ENCODE data around the gene RNH1.
"Not testable (repeated sequence)": the region's sequence is repeated elsewhere in the genome, so short reads cannot be mapped to it uniquely, and the experiment has no call there.

Gene RNH1

GRCh38 chr11:516918-517685 lies 10.1 kb upstream of the RNH1 start:
- DNase-seq = not testable (repeated sequence)

- DNase-seq = no peak
Measured at GRCh38 chr11:516400-516799, 9.4 kb upstream of the RNH1 start.

- no peak for DNase-seq
Measured at GRCh38 chr11:515131-515530, 8.1 kb upstream of the RNH1 start.

- DNase-seq = no peak
Measured at GRCh38 chr11:514606-515005, 7.6 kb upstream of the RNH1 start.

- no peak for DNase-seq
Measured at GRCh38 chr11:512761-513595, 5.9 kb upstream of the RNH1 start.

GRCh38 chr11:508956-509355 lies 1.9 kb upstream of the RNH1 start:
- DNase-seq = no peak

GRCh38 chr11:507727-508515 lies 879 bp upstream of the RNH1 start:
- DNase-seq = no peak

GRCh38 chr11:506238-506994 lies 626 bp downstream of the RNH1 start:
- DNase-seq = peak; percentile 95

- DNase-seq = no peak
Measured at GRCh38 chr11:504994-505344, 2.1 kb downstream of the RNH1 start.

- no peak for DNase-seq
Measured at GRCh38 chr11:504053-504993, 2.7 kb downstream of the RNH1 start.

- no peak for DNase-seq
Measured at GRCh38 chr11:503179-503981, 3.7 kb downstream of the RNH1 start.

- DNase-seq = no peak
Measured at GRCh38 chr11:502288-503178, 4.5 kb downstream of the RNH1 start.

GRCh38 chr11:501683-502287 lies 5.3 kb downstream of the RNH1 start:
- DNase-seq = no peak

GRCh38 chr11:501001-501682 lies 5.9 kb downstream of the RNH1 start:
- no peak for DNase-seq

GRCh38 chr11:499201-500076 lies 7.6 kb downstream of the RNH1 start:
- DNase-seq = no peak

- DNase-seq = no peak
Measured at GRCh38 chr11:498297-499181, 8.5 kb downstream of the RNH1 start.

Measured in NCI-H1105 (cell line).